Hematopoietic multipotent progenitor cell (in vitro differentiated cells): ENCODE measurements around the gene JMJD8. TPM values are rescaled to one million over a fixed set of nuclear protein-coding genes. Genes with fewer than 3 reads are reported as not detected.
A peak's percentile ranks its signal among the peaks of the same experiment; 100 is the strongest.
"Not testable (repeated sequence)": the region's sequence is repeated elsewhere in the genome, so short reads cannot be mapped to it uniquely, and the experiment has no call there.

ENCODE experiments used
- DNase-seq, 3 donors: peaks; one replicate each; pipeline ENCODE4 v3.0.0-alpha.2; 2011 to 2015; ENCODE audit warnings: low read depth in 2 of 3, low spot score in 2 of 3
- total RNA-seq: library from RNA; depleted of rRNA; stranded (reverse); fragments of >200 nt; gene quantifications from one replicate; pipeline ENCODE4 v1.2.3, GENCODE V29; 2012

JMJD8 gene
- total RNA-seq, 1 donor: 68.9 TPM

DNA sequence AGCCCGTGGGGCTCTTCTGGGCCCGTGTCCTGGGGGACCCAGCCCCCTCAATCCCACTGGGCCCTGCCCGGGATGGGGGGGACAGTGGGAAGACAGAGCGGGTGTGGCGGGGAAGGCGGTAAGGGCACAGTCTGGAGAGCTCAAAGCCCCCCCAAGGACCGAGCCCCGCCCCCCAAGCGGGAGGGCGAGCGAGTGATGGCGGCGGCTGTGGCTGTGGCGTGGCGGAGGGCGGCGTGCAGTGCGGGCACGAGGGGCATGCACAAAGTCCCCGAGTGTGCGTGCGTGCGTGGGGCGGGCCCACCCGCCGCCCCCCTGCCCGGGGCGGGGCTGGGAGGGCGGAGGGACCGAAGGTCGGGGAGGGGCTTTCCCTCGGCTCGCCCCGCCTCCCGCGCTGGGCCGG, 9.6 kb upstream of the JMJD8 start:
- no peak for DNase-seq

GRCh38 chr16:693364-693763, 9.2 kb upstream of the JMJD8 start:
- DNase-seq: no peak

DNA sequence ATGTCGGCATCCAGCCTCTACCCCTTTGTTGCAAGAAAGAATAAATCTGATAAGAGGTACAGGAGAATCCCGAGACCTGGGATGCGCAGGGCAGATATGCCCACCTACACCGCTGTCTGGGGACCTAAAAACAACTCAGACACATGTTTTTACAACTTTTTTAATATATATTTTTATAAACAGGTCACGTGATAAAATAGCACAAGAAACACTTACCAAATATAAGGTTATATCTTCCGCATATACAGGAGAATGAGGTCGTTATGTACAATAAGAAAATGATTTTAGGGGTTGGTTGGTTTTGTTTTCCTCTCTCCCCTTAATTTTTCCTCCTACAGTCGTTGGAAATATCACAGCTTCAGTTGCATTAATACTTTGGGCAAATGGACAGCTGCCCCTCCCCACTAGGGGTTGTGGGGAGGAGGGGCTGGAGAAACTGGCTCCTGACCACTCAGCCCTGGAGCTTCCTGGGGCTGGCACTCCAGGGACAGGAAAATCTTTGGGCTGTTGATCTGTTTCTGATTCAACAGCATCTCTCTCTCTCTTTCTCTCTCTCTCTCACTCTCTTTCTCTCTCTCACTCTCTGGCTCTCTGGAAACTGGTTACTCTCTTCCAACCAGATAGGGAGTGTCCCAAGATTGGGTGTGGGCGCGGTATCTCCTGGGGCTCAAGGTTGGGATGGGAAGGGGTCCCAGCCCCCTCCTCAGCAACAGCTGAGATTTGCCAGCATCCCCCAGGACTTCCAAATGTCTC, 8.4 kb upstream of the JMJD8 start:
- no peak for DNase-seq

DNA sequence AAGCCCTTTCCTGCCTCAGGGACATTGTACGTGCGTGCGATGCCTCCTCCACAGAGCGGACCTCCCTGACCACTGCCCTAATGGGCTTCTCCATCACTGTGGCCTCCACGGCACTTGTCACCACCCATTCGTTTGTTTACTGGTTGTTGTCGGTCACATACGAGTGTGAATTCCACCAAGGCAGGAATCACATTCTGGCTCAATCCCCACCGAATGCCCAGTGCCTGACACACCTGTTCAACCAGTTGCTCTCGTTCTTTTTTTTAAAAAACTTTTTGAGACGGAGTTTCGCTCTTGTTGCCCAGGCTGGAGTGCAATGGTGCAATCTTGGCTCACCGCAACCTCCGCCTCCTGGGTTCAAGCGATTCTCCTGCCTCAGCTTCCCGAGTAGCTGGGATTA, 7.1 kb upstream of the JMJD8 start:
- DNase-seq: not testable (repeated sequence)

GRCh38 chr16:689175-689897, 5.2 kb upstream of the JMJD8 start:
- no peak for DNase-seq

DNA sequence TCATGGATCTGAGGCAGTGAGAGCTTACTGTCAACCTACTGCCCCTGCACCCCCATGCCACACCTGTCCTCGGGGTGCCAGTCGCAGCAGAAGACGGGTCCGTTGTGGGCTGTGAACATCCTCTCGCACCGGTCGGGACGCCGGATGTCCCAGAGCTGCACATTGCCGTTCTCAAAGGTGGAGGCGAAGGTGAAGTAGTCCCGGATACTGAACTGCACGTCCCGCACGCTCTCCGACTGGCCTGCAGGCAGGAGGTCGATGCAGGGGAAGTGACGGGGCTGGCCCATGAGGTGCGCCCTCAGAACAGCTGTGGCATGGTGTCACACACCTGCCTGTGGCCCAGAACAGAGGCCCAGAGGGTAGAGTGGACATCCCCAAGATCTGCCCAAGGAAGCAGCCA, 3.4 kb upstream of the JMJD8 start:
- no peak for DNase-seq

DNA sequence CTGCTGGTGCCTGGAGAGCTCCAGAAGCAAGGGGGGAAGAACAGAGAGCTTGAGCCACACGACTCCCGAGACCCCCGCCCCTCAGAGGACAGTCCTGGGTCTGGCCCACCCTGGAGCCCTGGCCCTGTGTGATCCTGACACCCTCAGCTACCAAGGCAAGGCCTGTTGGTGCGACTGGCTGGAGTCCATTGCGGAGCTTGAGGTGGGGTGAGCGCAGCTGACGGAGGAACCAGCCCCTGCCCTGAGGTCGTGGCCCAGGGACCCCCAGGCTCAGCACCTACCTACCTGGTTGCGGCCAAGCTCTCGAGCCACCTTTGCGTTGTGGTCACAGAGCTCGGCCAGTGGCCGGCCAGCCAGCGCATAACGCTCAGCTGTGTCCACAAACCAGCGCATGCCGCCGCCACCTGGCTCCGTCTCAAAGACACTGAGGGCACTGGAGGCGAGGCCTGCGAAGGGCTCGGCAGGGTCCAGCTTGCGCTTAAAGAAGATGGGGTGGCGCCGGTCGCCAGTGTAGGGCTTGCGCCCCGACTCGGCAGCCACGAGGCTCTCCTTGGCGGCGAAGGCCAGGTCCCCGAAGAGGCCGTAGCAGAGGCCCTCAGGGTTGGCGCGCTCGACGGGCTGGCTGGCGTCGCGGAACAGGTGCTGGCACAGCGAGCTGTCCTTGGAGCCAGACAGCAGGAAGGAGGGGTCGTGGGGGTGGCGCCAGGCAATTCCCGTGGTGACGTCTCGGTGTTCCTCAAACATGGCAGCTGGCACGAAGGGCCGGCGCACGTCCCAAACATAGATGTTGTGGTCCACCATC, 2.5 kb upstream of the JMJD8 start:
- DNase-seq: no peak

DNA sequence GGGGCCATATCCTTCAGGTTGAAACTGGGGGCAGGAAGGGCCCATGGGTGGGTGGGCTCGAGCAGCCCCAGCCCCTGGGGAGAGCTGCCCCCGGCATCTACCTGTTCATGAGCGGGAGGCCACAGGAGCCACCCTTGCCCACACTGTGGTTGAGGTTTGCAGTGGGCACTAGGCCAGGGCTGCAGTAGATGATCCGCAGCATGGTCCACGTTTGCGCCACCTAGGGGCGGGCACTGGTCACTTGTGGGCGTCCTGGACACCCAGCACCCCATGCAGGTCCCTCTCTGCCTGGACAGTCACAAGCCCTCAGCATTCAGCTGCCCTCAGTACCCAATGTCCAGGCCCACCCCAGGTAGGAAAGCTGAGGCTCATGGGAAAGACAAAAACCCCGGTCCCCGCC, 1.8 kb upstream of the JMJD8 start:
- DNase-seq: peak in 1 of 3 donors; percentile 22

- DNase-seq: no peak
Measured at GRCh38 chr16:684961-685696, 995 bp upstream of the JMJD8 start.

- no peak for DNase-seq
Measured at GRCh38 chr16:683396-684070, 601 bp downstream of the JMJD8 start.

- DNase-seq: no peak
Measured at GRCh38 chr16:682493-683395, 1.4 kb downstream of the JMJD8 start.

GRCh38 chr16:681746-682427, 2.2 kb downstream of the JMJD8 start:
- DNase-seq: no peak

DNA sequence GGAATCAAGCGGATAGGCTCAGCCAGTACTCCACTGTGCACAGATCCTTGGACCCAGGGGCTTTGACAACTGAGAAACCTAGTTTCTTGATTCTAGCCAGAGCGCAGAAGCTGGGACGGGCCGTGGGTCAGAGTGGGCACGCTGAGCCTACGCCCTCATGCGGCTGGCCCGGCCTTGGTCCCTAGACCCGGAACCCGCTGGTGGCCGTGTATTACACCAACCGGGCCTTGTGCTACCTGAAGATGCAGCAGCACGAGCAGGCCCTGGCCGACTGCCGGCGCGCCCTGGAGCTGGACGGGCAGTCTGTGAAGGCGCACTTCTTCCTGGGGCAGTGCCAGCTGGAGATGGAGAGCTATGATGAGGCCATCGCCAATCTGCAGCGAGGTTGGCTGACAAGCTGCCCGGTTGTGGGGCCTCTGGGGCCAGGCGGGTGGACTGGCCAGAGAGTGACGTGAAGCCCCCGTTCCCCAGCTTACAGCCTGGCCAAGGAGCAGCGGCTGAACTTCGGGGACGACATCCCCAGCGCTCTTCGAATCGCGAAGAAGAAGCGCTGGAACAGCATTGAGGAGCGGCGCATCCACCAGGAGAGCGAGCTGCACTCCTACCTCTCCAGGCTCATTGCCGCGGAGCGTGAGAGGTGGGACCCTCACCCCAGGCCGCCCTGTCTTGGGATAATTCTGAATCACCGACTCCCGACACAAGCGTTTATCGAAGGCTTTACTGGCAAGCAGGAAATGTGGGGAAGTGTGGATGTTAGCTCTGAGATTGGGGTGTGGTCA, 3.0 kb downstream of the JMJD8 start:
- DNase-seq: no peak

- DNase-seq: no peak
Measured at GRCh38 chr16:680625-680945, 3.5 kb downstream of the JMJD8 start.

GRCh38 chr16:679814-680624, 4.1 kb downstream of the JMJD8 start, which contains the start of gene STUB1:
STUB1 (plus strand) TSS chr16:680410; CDS start chr16:680526, 116 bp downstream.
- peak; percentile 68 to 87 (median 86) for DNase-seq

DNA sequence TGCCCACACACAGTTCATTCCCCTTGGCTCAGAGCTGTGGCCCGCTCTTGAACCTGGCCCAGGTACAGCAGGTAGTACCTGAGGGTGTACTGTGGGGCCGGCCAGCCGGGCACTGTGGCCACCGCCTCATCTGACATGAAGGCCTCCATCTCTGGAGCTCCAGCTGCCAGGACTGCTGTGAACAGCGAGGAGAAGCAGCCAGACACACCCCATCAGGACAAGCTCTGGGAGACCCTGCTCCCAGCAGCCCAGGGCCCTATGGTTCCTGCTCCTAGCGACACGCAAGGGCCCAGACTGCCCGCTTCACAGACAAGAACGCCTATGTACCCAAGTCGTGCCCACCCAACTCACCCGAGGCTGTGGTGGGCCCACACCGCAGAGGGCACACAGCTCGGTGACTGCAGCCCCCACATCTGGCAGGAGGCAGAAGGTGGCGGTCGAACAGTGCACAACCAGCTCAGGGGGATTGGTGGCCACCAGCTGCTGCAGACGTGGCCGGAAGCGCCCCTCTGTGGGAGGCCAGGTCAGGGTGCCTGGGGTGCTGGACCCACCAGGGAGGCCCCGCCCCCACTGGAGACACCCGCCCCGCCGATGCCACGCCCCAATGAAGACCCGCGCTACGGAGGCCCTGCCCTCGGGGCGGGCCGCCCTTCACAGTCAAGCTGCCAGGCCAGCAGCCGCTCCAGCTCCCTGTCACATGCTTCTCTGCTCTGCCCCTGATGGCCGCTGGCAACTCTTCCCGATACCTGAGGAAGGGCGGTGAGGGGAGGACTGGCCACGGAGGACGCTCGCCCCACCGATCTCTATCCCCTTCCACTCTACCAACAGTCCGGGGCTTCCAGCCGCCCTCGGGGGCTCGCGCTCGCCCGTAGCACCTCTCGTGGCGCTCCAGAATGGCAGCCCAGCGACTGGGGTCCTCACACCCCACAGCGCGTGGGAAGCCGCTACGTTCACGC, 5.0 kb downstream of the JMJD8 start:
- peak in 2 of 3 donors; percentile 61 to 69 for DNase-seq
